Neural crest cell (in vitro differentiated cells): ENCODE measurements around the gene KLRF1. TPM values are rescaled to one million over a fixed set of nuclear protein-coding genes. Genes with fewer than 3 reads are reported as not detected.

Source experiments
- DNase-seq: peaks from one replicate; pipeline ENCODE4 v3.0.0; 2021; ENCODE audit warnings: low read depth, mixed read lengths, low spot score
- H3K27ac Mint-ChIP-seq: one replicate; pipeline ENCODE4 v1.8.0; 2021; ENCODE audit warnings: mild to moderate bottlenecking, mixed read lengths; ENCODE audit not compliant: unreplicated experiment
- H3K27me3 Mint-ChIP-seq: 2 replicates; pipeline ENCODE4 v1.8.0; 2021; ENCODE audit warnings: low read depth, mild to moderate bottlenecking, mixed read lengths
- H3K36me3 Mint-ChIP-seq: 2 replicates; pipeline ENCODE4 v1.8.0; 2021; ENCODE audit warnings: low read depth, mild to moderate bottlenecking, mixed read lengths
- H3K4me1 Mint-ChIP-seq: 2 replicates; pipeline ENCODE4 v1.8.0; 2021; ENCODE audit warnings: mixed read lengths
- H3K4me3 Mint-ChIP-seq: one replicate; pipeline ENCODE4 v1.8.0; 2021; ENCODE audit warnings: mild to moderate bottlenecking, mixed read lengths
- H3K9me3 Mint-ChIP-seq: 2 replicates; pipeline ENCODE4 v1.8.0; 2021; ENCODE audit warnings: mixed read lengths
- total RNA-seq: library from RNA; stranded (reverse); gene quantifications from 2 replicates; pipeline ENCODE4 v1.2.1, GENCODE V29; 2021
- TF ChIP-seq, protein P1 (sequence below): fragments of 200-600 bp; sonication (generic); conservative IDR thresholded peaks from 2 replicates; pipeline ENCODE4 v1.5.0; 2021; ENCODE audit warnings: antibody characterized with exemption, mild to moderate bottlenecking

The KLRF1 gene
- total RNA-seq, 1 donor from 2014 or later: not detected

DNA sequence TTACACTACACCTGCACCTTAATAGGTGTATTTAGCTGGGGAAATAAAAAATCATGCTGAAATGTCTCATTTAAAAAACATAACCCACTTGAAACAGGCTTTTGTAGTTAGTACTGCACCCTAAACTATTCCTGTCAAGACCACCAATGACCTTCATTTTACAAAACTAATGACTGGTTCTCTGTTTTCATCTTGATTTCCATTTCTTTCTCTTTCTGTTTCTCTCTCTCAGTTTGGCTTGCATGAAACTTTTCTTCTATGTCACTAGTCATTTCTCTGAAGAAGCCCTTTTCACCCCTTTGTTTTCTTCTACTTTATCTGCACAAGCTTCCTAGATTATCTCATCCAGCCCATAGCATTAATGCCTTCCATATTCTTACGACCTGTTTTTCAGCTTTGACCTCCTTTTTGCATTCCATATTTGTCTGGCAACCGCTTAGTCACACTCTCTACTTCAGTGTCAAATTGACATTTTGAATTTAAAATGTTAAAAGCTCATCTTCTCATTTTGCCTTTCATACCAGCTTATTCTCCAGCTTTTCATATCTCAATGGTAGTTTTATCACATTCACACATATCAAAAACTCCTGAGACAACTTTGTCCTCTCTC is 32.7 kb upstream of the KLRF1 start:
- H3K27ac Mint-ChIP-seq: no peak overlapping the region

DNA sequence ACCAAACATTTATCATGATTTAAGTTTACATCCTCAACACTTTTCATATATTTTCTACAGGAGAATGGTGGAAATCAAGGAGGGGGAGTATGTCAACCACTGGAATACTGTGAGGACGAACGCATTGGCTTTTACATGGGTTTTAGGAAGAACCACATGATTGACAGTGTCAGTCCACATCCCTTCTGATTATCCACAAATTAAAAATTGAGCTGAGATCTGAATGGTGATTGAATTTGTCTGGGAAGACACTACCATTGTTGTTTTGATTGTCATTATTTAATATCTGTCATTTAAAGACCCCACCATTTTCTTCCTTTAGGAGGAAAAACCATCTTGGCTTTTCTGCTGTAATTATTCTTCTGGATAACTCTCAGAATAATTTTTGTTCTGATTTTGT is 31.3 kb upstream of the KLRF1 start:
- TF ChIP-seq, protein P1, sequence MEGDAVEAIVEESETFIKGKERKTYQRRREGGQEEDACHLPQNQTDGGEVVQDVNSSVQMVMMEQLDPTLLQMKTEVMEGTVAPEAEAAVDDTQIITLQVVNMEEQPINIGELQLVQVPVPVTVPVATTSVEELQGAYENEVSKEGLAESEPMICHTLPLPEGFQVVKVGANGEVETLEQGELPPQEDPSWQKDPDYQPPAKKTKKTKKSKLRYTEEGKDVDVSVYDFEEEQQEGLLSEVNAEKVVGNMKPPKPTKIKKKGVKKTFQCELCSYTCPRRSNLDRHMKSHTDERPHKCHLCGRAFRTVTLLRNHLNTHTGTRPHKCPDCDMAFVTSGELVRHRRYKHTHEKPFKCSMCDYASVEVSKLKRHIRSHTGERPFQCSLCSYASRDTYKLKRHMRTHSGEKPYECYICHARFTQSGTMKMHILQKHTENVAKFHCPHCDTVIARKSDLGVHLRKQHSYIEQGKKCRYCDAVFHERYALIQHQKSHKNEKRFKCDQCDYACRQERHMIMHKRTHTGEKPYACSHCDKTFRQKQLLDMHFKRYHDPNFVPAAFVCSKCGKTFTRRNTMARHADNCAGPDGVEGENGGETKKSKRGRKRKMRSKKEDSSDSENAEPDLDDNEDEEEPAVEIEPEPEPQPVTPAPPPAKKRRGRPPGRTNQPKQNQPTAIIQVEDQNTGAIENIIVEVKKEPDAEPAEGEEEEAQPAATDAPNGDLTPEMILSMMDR: no peak
- H3K4me3 Mint-ChIP-seq: no peak overlapping the region

More for the DNA sequence above, 32.7 kb upstream of the KLRF1 start:
- peaks cover 5% of the 10 kb centered on the region for H3K9me3 Mint-ChIP-seq
- H3K36me3 Mint-ChIP-seq: no peaks in the 10 kb centered on the region
- no peaks in the 10 kb centered on the region for H3K4me1 Mint-ChIP-seq
- no peak overlapping the region for H3K4me3 Mint-ChIP-seq
- H3K27me3 Mint-ChIP-seq: no peaks in the 10 kb centered on the region
- TF ChIP-seq, protein P1: no peak
- no peak for DNase-seq

DNA sequence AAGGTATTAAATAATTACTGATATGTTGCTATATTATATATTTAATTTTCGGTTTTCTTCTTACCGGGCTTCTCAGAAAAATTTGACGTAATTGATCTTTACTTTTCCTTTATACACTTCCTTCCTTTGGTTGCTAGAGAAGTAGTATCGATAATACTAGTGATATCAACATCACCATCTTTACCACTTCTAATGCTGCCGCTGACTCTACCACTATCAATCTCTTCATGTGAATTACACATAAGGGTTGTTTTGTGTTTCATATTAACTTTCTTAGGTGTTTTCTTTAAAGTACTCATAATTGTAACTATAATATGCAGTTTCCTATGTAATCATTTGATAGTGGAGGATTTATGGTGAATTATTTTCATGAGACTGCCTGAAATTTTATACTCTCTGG is 30.9 kb upstream of the KLRF1 start:
- Mint-ChIP-seq H3K27me3 (no peaks in the 10 kb centered on the region), H3K9me3 (no peaks in the 10 kb centered on the region), H3K36me3 (no peaks in the 10 kb centered on the region), H3K4me3 (no peak overlapping the region), H3K27ac (no peak overlapping the region), H3K4me1 (no peaks in the 10 kb centered on the region)
- no peak for DNase-seq
- TF ChIP-seq, protein P1: no peak

More for the DNA sequence above, 31.3 kb upstream of the KLRF1 start:
- H3K36me3 Mint-ChIP-seq: no peaks in the 10 kb centered on the region
- H3K27ac Mint-ChIP-seq: no peak overlapping the region
- no peaks in the 10 kb centered on the region for H3K4me1 Mint-ChIP-seq
- no peak for DNase-seq
- H3K27me3 Mint-ChIP-seq: no peaks in the 10 kb centered on the region
- H3K9me3 Mint-ChIP-seq: no peaks in the 10 kb centered on the region

DNA sequence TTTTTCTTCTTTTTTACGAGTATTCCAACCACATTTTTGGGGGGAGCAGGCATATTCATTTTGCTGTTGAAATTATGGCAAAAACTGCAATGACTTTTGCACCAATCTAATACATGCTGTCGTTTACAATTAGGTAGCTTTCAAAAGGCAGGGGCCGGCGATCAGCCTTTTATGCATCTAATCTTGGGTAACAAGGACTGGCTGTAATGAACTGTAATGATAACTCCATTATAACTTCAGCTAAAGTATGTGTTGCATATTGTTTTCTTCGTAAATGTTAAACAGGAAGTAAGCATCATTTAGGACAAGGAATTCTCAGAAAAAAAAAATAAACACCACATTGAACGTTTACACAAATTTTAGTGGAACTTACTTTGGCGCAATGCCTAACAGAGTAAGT is 30.3 kb upstream of the KLRF1 start:
- no peaks in the 10 kb centered on the region for H3K4me1 Mint-ChIP-seq
- H3K9me3 Mint-ChIP-seq: no peaks in the 10 kb centered on the region
- H3K4me3 Mint-ChIP-seq: no peak overlapping the region
- TF ChIP-seq, protein P1: no peak
- H3K27ac Mint-ChIP-seq: no peak overlapping the region
- H3K27me3 Mint-ChIP-seq: no peaks in the 10 kb centered on the region
- DNase-seq: no peak
- H3K36me3 Mint-ChIP-seq: no peaks in the 10 kb centered on the region

DNA sequence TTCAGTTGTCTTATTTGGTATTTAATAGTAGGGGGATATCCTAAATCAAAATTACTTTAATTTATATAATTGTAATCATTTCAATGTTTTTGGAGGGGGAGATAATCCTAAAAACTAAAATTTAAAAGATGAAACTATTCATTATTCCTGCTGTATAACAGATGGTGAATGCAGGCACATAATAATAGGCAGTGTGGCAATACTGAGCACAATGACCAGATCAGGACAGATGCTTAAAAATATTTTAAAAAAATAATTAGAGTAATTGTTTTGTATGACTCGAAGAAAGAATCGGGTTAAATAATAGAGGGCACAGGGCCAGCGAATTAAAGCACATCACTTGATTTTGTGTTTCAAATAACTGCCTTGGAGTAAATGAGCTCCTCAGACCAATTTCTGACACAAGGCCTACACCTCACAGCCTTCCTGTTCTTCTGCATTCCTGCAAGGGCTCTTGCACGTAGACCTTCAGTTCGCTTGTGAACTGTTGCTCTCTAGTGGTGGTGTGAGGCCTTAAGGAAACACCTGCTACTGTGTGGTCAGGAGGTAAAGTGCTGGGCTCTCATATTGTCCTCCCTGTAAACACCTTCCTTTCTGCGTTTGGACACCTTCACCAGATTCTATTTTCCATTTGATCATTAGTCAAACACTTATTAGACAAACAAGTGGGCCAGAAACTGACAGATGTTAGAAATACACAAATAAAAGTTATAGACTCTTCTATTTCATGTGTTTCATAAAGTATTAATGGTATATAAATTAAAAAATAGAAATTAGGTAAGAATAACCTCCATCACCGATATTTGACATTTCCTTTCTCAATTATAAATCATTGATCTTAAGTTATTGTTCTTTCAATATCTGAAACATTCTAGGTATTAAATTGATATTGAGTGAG is 29.3 kb upstream of the KLRF1 start:
- no peaks in the 10 kb centered on the region for H3K27me3 Mint-ChIP-seq
- H3K27ac Mint-ChIP-seq: no peak overlapping the region

More for the DNA sequence above, 29.3 kb upstream of the KLRF1 start:
- Mint-ChIP-seq H3K9me3 (peaks cover 2% of the 10 kb centered on the region), H3K4me1 (no peaks in the 10 kb centered on the region), H3K4me3 (no peak overlapping the region), H3K36me3 (no peaks in the 10 kb centered on the region)
- no peak for DNase-seq
- TF ChIP-seq, protein P1: peak; percentile 79
